Activated naive CD4-positive, alpha-beta T cell treated with anti-CD3 and anti-CD28 coated beads for 36 hours (primary cell): ENCODE results near the gene ANKRD16. TPM values are rescaled to one million over a fixed set of nuclear protein-coding genes. Genes with fewer than 3 reads are reported as not detected.
"Not testable (repeated sequence)": the region's sequence is repeated elsewhere in the genome, so short reads cannot be mapped to it uniquely, and the experiment has no call there.

Experiments
- CTCF ChIA-PET: fragments of 350-600 bp; sonication (Branson Sonifier 250); formaldehyde crosslinking; loops from one replicate; lab custom pipeline; 2021; ENCODE audit warnings: antibody characterized with exemption; lab: Charles Lee
- DNase-seq: peaks from one replicate; pipeline ENCODE4 v3.0.0-alpha.2; 2020
- H3K27ac Mint-ChIP-seq: one replicate; pipeline ENCODE4 v1.8.0; 2021; ENCODE audit warnings: mild to moderate bottlenecking, mixed read lengths
- H3K27me3 Mint-ChIP-seq: one replicate; pipeline ENCODE4 v1.8.0; 2021; ENCODE audit warnings: low read depth, mixed read lengths
- H3K36me3 Mint-ChIP-seq: one replicate; pipeline ENCODE4 v1.8.0; 2021; ENCODE audit warnings: low read depth, mixed read lengths
- H3K4me1 Mint-ChIP-seq: one replicate; pipeline ENCODE4 v1.8.0; 2021; ENCODE audit warnings: low read depth, mixed read lengths
- H3K4me3 Mint-ChIP-seq: one replicate; pipeline ENCODE4 v1.8.0; 2021; ENCODE audit warnings: mild to moderate bottlenecking, moderate library complexity, mixed read lengths
- H3K9me3 Mint-ChIP-seq: one replicate; pipeline ENCODE4 v1.8.0; 2021; ENCODE audit warnings: mixed read lengths
- intact Hi-C: fragments of 100-400 bp; cut with micrococcal nuclease; formaldehyde crosslinking; loops from one replicate; pipeline ENCODE4 v1.15.1; 2023
- total RNA-seq, 2 experiments: library from RNA; stranded (reverse); gene quantifications; one replicate each; pipeline ENCODE4 v1.2.3, GENCODE V29; 2021

The ANKRD16 gene
- total RNA-seq, 2 experiments from 2014 or later = 3.6 to 3.9 TPM

DNA sequence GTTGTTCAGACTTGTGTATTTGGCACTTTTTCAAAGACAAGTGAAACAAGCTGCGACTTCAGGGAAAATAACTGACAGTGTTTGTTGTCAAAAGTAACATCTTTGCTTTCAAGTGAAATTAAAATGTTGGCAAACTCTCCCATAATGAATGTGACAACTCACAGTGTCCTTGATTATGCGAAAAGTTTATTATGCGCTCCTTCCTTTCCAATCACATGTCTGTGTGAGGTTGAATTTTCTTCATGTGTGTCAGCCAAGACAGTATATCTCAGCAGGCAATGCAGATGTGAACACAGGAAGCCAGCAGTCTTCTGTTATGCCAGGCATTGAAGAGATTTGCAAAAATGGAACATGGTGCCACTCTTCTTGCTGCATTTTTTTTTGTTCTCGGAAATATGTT is 29.1 kb upstream of the ANKRD16 start:
- Mint-ChIP-seq H3K27ac (no peak overlapping the region), H3K9me3 (no peaks in the 10 kb centered on the region), H3K27me3 (no peaks in the 10 kb centered on the region), H3K36me3 (peaks cover 37% of the 10 kb centered on the region), H3K4me3 (no peak overlapping the region), H3K4me1 (no peaks in the 10 kb centered on the region)
- CTCF ChIA-PET = no interaction called here
- DNase-seq = no peak
- intact Hi-C loops = no loop called here

DNA sequence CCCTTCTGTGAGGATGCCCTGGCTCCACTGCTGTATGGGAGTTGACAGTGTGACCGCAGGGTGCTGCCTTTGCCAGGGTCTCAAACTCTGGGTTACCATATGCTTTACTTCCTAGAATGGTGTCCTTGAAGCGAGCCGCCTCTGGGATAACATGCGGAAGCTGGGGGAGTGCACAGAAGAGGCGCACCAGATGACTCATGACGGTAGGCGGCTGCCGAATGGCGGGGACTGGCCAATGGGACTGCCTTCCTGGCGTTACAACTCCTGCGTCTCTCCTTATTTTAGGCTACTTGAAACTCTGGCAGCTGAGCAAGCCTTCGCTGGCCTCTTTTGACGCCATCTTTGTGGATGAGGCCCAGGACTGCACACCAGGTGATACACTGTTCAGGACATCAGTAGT is 27.6 kb upstream of the ANKRD16 start:
- no peaks in the 10 kb centered on the region for H3K4me1 Mint-ChIP-seq
- DNase-seq = no peak
- H3K27ac Mint-ChIP-seq = no peak overlapping the region
- CTCF ChIA-PET = no interaction called here
- H3K4me3 Mint-ChIP-seq = no peak overlapping the region
- intact Hi-C loops = no loop called here
- no peaks in the 10 kb centered on the region for H3K27me3 Mint-ChIP-seq
- no peaks in the 10 kb centered on the region for H3K9me3 Mint-ChIP-seq
- H3K36me3 Mint-ChIP-seq = peaks cover 40% of the 10 kb centered on the region

DNA sequence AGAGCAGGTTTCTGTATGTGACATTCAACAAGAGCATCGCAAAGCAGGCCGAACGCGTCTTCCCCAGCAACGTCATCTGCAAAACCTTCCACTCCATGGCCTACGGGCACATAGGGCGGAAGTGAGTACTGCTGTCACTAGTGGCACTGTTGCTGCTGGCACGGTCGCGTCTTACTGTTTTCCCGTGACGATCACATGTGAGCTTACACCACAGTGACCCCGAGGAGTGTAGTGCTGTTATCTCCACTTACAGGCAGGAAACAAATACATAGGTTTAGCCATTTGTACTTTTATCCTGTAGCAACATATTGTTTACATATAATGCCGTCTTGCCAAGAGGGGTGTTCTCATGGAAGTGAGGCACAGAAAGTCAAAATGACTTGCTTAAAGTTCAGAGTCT is 25.8 kb upstream of the ANKRD16 start:
- Mint-ChIP-seq H3K27me3 (no peaks in the 10 kb centered on the region), H3K4me1 (peaks cover 2% of the 10 kb centered on the region), H3K36me3 (peaks cover 42% of the 10 kb centered on the region), H3K27ac (no peak overlapping the region), H3K9me3 (no peaks in the 10 kb centered on the region), H3K4me3 (no peak overlapping the region)
- DNase-seq = no peak
- CTCF ChIA-PET = no interaction called here
- intact Hi-C loops = no loop called here

DNA sequence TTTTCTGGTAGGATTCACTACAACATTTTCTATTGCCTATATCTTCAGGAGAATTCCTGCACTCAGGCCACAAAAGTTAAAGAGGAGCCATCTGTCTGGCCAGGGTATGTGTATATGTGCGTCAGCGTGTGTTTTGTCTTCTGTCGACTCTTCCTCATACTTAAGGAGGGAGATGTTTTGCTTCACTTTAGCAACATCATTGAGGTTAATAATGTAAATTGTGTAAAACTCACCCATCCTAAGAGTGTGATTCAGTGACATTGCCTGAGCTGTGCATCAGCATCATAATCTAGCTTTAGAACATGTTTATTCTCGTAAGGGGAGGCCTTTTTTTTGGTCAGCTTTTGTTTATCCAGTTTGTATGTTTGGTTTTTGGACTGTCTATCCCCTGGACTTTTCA is 24.0 kb upstream of the ANKRD16 start:
- intact Hi-C loops = no loop called here
- Mint-ChIP-seq H3K4me3 (no peak overlapping the region), H3K27me3 (no peaks in the 10 kb centered on the region), H3K9me3 (no peaks in the 10 kb centered on the region), H3K36me3 (peaks cover 36% of the 10 kb centered on the region), H3K27ac (no peak overlapping the region), H3K4me1 (peaks cover 2% of the 10 kb centered on the region)
- CTCF ChIA-PET = no interaction called here
- DNase-seq = no peak

DNA sequence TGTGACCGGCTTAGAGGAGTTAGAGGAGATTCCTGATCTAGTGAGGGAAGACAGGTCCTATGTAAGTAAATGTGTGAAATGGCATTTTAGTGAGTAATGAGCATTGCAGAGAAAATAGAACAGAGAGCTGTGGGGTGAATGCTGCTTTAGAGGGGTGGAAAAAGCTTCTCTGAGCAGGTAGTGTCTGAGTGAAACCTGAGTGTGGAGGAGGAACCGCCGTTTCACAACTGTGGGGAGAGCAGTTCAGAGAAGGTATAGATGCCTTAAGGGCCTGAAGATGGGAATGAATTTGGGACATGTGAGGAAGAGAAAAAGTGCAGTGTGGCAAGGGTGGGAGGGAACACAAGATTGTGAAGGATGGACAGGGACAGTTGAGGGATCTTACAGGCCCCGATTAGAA is 22.0 kb upstream of the ANKRD16 start:
- intact Hi-C loops = no loop called here
- Mint-ChIP-seq H3K27ac (no peak overlapping the region), H3K4me3 (no peak overlapping the region), H3K4me1 (peaks cover 8% of the 10 kb centered on the region), H3K36me3 (peaks cover 37% of the 10 kb centered on the region), H3K9me3 (no peaks in the 10 kb centered on the region), H3K27me3 (no peaks in the 10 kb centered on the region)
- CTCF ChIA-PET = no interaction called here
- no peak for DNase-seq

DNA sequence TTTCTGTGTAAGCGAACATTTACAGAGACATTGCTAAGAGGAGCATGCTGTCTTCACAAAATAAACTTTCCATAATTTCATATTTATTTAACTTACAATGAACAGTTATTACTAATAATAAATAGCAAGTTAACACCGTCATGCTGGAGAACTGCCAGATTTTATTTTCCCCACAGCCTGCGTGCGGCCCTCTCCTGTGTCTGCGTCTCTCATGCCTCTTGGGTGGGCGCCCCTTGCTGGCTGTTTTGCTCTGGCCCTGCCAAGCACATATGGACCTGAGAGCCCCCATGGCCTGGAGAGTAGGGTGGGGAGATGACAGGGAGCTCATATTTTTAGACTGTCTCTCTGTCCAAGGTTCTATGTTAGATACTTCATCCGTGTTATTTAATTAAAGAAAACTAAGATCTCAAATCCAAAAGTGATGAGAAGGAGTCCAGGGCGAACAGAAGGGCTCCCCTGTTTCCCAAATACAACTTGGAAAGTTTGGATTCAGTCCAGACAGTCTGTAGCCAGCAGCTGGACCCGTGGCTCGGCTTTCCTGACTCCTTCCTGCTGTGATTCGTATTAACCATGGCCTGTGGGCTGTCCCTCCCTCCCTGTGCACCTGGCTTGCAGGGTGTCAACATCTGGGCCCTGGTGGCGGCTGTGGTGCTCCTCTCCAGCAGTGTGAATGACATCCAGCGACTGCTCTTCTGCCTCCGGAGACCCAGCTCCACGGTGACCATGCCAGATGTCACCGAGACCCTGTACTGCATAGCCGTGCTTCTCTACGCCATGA is 20.8 kb upstream of the ANKRD16 start:
- Mint-ChIP-seq H3K27ac (no peak overlapping the region), H3K4me3 (no peak overlapping the region), H3K9me3 (no peaks in the 10 kb centered on the region), H3K36me3 (peaks cover 39% of the 10 kb centered on the region), H3K4me1 (peaks cover 13% of the 10 kb centered on the region), H3K27me3 (no peaks in the 10 kb centered on the region)
- intact Hi-C loops = no loop called here
- CTCF ChIA-PET = no interaction called here
- DNase-seq = no peak

DNA sequence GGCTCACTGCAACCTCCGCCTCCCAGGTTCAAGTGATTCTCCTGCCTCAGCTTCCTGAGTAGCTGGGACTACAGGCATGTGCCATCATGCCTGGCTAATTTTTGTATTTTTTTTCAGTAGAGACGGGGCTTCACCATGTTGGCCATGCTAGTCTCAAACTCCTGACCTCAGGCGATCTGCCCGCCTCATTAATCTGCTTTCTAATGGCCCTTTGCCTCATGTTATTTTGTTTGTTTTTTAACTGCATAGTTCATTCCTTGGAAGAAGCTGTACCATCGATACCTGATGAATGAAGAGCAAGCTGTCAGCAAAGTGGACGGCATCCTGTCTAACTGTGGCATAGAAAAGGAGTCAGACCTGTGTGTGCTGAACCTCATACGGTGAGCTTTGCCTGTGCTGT is 19.0 kb upstream of the ANKRD16 start:
- Mint-ChIP-seq H3K4me1 (peaks cover 22% of the 10 kb centered on the region), H3K36me3 (peaks cover 42% of the 10 kb centered on the region)
- H3K4me3 Mint-ChIP-seq, H3K27me3 Mint-ChIP-seq, intact Hi-C loops, DNase-seq, H3K9me3 Mint-ChIP-seq, H3K27ac Mint-ChIP-seq, CTCF ChIA-PET: not testable (repeated sequence)

DNA sequence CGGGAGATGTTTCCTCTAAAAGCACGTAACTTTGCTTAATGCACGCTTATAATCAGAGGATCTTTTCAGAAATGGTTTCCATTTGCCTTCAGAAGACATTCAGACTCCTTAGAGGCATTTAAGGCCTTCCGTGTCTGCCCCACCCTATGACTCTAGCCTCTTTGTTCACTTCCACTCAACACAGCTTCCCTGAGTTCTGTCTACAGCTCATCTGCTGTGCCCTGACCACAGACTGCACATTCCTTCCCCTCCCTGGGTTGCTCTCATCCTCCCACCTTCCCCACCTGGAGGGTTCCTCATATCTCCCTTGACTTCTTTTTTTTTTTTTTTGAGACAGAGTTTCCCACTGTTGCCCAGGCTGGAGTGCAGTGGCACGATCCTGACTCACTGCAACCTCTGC is 17.0 kb upstream of the ANKRD16 start:
- Mint-ChIP-seq H3K4me3 (no peak overlapping the region), H3K27ac (no peak overlapping the region), H3K36me3 (peaks cover 38% of the 10 kb centered on the region)

DNA sequence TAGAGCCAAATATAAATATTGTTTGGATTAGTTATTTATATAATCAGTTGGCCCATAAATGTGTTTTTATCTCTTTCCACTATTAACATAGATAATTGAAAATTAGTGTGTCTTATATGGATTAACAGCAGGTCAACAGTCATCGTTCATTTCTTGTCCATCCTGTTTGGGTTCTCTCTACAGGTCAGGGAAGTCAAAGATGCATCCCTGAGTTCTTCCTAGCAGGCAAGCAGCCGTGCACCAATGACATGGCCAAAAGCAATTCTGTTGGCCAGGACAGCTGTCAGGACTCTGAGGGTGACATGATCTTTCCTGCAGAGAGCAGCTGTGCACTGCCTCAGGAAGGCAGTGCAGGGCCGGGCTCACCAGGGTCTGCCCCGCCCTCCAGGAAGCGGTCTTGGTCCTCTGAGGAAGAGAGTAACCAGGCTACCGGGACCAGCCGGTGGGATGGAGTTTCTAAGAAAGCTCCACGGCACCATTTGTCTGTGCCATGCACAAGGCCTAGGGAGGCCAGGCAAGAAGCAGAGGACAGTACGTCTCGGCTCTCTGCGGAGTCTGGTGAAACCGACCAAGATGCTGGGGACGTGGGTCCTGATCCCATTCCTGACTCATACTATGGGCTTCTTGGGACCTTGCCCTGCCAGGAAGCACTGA is 16.3 kb upstream of the ANKRD16 start:
- H3K4me3 Mint-ChIP-seq = no peak overlapping the region
- intact Hi-C loops = no loop called here
- CTCF ChIA-PET = no interaction called here
- H3K36me3 Mint-ChIP-seq = peaks cover 33% of the 10 kb centered on the region
- peaks cover 23% of the 10 kb centered on the region for H3K4me1 Mint-ChIP-seq
- no peak overlapping the region for H3K27ac Mint-ChIP-seq
- no peaks in the 10 kb centered on the region for H3K9me3 Mint-ChIP-seq
- H3K27me3 Mint-ChIP-seq = no peaks in the 10 kb centered on the region
- DNase-seq = no peak

More for the DNA sequence above, 17.0 kb upstream of the ANKRD16 start:
- intact Hi-C loops = no loop called here
- no peak for DNase-seq
- H3K9me3 Mint-ChIP-seq = no peaks in the 10 kb centered on the region
- peaks cover 25% of the 10 kb centered on the region for H3K4me1 Mint-ChIP-seq
- CTCF ChIA-PET = no interaction called here
- no peaks in the 10 kb centered on the region for H3K27me3 Mint-ChIP-seq

DNA sequence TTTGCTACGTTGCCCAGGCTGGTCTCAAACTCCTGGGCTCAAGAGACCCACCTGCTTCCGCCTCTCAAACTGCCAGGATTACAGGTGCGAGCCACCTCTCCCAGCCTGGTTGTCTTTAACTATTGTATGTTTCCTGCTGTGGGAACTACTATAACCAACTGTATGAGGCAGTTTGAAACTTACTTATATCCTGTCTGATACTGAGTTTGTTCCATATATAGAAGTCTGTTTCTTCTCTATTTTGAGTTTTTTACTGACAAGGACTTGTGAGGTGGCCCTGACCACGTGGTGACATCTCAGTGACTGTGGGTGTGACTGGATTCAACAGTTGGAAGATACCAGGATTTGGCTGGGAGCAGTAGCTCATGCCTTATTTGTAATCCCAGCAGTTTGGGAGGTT is 14.5 kb upstream of the ANKRD16 start:
- CTCF ChIA-PET = no interaction called here
- Mint-ChIP-seq H3K27ac (peak overlapping the region; percentile 69), H3K27me3 (no peaks in the 10 kb centered on the region), H3K36me3 (peaks cover 28% of the 10 kb centered on the region), H3K4me1 (peaks cover 23% of the 10 kb centered on the region), H3K9me3 (no peaks in the 10 kb centered on the region), H3K4me3 (no peak overlapping the region)
- DNase-seq = peak; percentile 54
- intact Hi-C loops = no loop called here

DNA sequence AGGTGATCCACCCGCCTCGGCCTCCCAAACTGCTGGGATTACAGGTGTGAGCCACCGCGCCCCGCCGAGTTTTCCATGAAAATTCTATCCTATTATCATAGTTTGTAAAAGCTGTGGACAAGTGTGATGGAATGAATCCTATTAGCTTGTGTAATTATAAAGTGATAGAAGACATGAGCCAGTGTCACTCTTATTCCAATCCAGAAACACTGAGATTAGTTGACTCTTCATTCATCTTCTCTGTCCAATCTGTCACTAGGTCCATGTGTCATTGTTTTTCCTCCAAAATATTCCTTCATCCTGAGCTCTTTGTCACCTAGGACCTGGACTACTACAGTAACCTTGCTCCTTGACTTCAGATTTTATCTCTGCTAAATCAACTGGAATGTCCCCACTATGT is 13.9 kb upstream of the ANKRD16 start:
- CTCF ChIA-PET = no interaction called here
- DNase-seq = no peak
- Mint-ChIP-seq H3K4me1 (peaks cover 23% of the 10 kb centered on the region), H3K27me3 (no peaks in the 10 kb centered on the region), H3K27ac (peak overlapping the region; percentile 69), H3K9me3 (no peaks in the 10 kb centered on the region), H3K4me3 (no peak overlapping the region), H3K36me3 (peaks cover 27% of the 10 kb centered on the region)
- intact Hi-C loops = no loop called here

DNA sequence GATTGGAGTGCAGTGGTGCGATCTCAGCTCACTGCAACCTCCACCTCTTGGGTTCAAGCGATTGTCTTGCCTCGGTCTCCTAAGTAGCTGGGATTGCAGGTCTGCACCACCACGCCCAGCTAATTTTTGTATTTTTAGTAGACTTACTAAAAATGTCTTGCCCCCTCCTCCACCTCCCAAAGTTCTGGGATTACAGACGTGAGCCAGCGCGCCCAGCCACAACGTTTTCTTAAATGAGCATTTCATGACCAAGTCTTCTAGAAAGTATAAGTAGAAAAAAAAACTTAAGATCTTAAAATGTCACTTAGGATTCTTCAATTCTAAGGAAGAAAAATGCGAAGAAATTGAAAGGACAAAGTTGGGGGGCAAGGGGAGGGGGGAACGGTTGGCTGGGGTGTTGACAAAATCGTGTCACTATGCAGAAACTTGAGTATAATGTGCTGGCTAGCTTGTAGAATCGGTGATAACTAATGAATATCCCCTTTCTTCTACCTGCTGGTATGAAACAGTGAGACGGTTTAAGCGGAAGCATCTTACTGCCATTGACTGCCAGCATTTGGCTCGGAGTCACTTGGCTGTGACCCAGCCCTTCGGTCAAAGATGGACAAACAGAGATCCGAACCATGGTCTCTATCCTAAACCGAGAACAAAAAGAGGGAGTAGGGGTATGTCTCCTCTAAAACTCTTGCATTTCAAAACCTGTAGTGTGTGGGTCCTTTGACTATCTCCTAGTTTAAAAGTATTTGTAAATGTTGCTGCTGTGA is 13.0 kb upstream of the ANKRD16 start:
- Mint-ChIP-seq H3K36me3 (peaks cover 34% of the 10 kb centered on the region), H3K4me3 (no peak overlapping the region), H3K27ac (no peak overlapping the region), H3K9me3 (no peaks in the 10 kb centered on the region), H3K27me3 (no peaks in the 10 kb centered on the region), H3K4me1 (peaks cover 21% of the 10 kb centered on the region)
- CTCF ChIA-PET = no interaction called here
- no peak for DNase-seq
- intact Hi-C loops = no loop called here
